DND-41 (cell line): ENCODE data around the gene AMPD3.

Source experiments
- ATAC-seq: fragments of 200-7000 bp; cut with Tn5 transposase; 3 replicates; pipeline ENCODE4 v1.9.1; 2021; ENCODE audit warnings: low read depth; ENCODE audit not compliant: insufficient read depth
- DNase-seq: peaks from one replicate; pipeline ENCODE4 v3.0.0-alpha.2; 2020
- H2AFZ ChIP-seq: 2 replicates; pipeline ENCODE4 v1.6.0; 2012; ENCODE audit warnings: low read depth, low read length
- H3K27ac ChIP-seq: 2 replicates; pipeline ENCODE4 v1.5.1; 2012; ENCODE audit warnings: low read length, inconsistent platforms
- H3K27me3 ChIP-seq: fragments of 200-600 bp; sonication (generic); 2 replicates; pipeline ENCODE4 v1.6.0; 2012; ENCODE audit warnings: low read length, mild to moderate bottlenecking, inconsistent platforms; ENCODE audit not compliant: insufficient read depth, poor library complexity
- H3K36me3 ChIP-seq: 2 replicates; pipeline ENCODE4 v1.5.1; 2012; ENCODE audit warnings: low read length, inconsistent platforms; ENCODE audit not compliant: insufficient read depth
- H3K4me1 ChIP-seq: 2 replicates; pipeline ENCODE4 v1.5.1; 2012; ENCODE audit warnings: mild to moderate bottlenecking, low read length; ENCODE audit not compliant: insufficient read depth
- H3K4me2 ChIP-seq: 2 replicates; pipeline ENCODE4 v1.6.0; 2012; ENCODE audit warnings: mild to moderate bottlenecking, moderate library complexity, low read length, inconsistent platforms; ENCODE audit not compliant: insufficient read depth
- H3K4me3 ChIP-seq, 2 experiments: fragments of 200-600 bp in 1 of 2; shearing (Covaris generic) in 1 of 2; 2 replicates each; pipeline ENCODE4 v1.5.1; 2012 to 2016; ENCODE audit warnings: inconsistent platforms in 2 of 2, low read length in 2 of 2, mild to moderate bottlenecking in 2 of 2, low read depth in 1 of 2, moderate library complexity in 1 of 2
- H3K79me2 ChIP-seq: 2 replicates; pipeline ENCODE4 v1.6.0; 2012; ENCODE audit warnings: low read length, inconsistent platforms; ENCODE audit not compliant: insufficient read depth
- H3K9ac ChIP-seq: 2 replicates; pipeline ENCODE4 v1.6.0; 2012; ENCODE audit warnings: low read depth, mild to moderate bottlenecking, inconsistent platforms, low read length, moderate library complexity
- H3K9me3 ChIP-seq: 2 replicates; pipeline ENCODE4 v1.5.1; 2012; ENCODE audit warnings: low read length, moderate library complexity, mild to moderate bottlenecking, inconsistent platforms; ENCODE audit not compliant: insufficient read depth, severe bottlenecking
- H4K20me1 ChIP-seq: 2 replicates; pipeline ENCODE4 v1.6.0; 2012; ENCODE audit warnings: low read length; ENCODE audit not compliant: insufficient read depth
- EZH2 ChIP-seq: IDR thresholded peaks from 3 replicates; pipeline ENCODE4 v1.6.1; 2012; ENCODE audit warnings: borderline replicate concordance, low read depth, mild to moderate bottlenecking, moderate library complexity, low read length, inconsistent platforms; ENCODE audit not compliant: severe bottlenecking
- TF ChIP-seq, protein P1 (sequence below): IDR thresholded peaks from 2 replicates; pipeline ENCODE4 v1.5.1; 2012; ENCODE audit warnings: borderline replicate concordance, low read length, moderate library complexity, mild to moderate bottlenecking; ENCODE audit not compliant: poor library complexity, severe bottlenecking; ENCODE audit errors: extremely low read depth

Gene AMPD3

DNA sequence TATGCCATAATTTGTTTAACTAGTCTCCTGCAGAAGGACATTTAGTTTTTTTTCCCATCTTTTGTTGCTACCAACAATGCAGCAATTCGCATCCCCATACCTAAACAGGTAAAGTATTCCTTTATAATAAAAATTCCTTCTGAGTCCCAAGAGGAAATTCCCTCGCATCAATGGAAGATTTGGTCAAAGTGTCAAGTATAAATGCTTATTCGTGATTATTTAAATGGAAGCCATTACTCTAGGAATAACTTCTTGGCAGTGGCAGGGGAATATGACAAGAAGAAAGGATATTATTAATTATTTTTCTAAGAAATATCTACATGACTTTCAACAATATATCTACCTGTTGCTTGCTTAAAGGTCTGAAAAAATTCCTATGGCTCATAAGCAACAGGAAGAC lies 60.4 kb downstream of the AMPD3 start:
- no peak overlapping the region for H3K4me3 ChIP-seq
- H3K79me2 ChIP-seq, result no peaks in the 10 kb centered on the region
- no peak for TF ChIP-seq EZH2
- TF ChIP-seq, protein P1, sequence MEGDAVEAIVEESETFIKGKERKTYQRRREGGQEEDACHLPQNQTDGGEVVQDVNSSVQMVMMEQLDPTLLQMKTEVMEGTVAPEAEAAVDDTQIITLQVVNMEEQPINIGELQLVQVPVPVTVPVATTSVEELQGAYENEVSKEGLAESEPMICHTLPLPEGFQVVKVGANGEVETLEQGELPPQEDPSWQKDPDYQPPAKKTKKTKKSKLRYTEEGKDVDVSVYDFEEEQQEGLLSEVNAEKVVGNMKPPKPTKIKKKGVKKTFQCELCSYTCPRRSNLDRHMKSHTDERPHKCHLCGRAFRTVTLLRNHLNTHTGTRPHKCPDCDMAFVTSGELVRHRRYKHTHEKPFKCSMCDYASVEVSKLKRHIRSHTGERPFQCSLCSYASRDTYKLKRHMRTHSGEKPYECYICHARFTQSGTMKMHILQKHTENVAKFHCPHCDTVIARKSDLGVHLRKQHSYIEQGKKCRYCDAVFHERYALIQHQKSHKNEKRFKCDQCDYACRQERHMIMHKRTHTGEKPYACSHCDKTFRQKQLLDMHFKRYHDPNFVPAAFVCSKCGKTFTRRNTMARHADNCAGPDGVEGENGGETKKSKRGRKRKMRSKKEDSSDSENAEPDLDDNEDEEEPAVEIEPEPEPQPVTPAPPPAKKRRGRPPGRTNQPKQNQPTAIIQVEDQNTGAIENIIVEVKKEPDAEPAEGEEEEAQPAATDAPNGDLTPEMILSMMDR, result no peak
- H3K4me1 ChIP-seq, result no peaks in the 10 kb centered on the region
- DNase-seq (no peak), ATAC-seq (no peak)
- H4K20me1 ChIP-seq, result no peaks in the 10 kb centered on the region
- no peak overlapping the region for H2AFZ ChIP-seq
- peaks cover 38% of the 10 kb centered on the region for H3K36me3 ChIP-seq
- H3K27me3 ChIP-seq, result no peaks in the 10 kb centered on the region
- no peaks in the 10 kb centered on the region for H3K9me3 ChIP-seq
- H3K4me2 ChIP-seq, result no peak overlapping the region
- no peak overlapping the region for H3K27ac ChIP-seq
- no peak overlapping the region for H3K9ac ChIP-seq

DNA sequence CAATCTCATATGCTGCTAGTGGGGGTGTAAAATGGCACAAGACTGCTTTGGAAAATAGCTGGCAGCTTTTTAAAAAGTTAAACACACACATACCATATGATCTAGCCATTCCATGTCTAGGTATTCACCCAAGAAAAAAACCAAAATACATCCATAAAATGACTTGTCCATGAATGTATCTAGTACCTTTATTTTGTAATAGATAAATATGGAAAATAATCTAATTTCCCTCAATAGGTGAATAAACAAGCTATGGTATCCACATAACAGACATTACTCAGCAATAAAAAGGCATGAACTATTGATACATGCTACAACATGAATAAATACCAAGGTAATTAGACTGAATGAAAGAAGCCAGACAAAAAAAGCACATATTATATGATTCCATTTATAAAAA lies 63.1 kb downstream of the AMPD3 start:
- Histone ChIP-seq H3K4me2 (no peak overlapping the region), H3K4me3 (no peak overlapping the region), H3K79me2 (no peaks in the 10 kb centered on the region), H3K9me3 (no peaks in the 10 kb centered on the region), H4K20me1 (no peaks in the 10 kb centered on the region), H3K27me3 (no peaks in the 10 kb centered on the region), H3K27ac (no peak overlapping the region), H3K9ac (no peak overlapping the region), H3K36me3 (peaks cover 52% of the 10 kb centered on the region), H3K4me1 (no peaks in the 10 kb centered on the region), H2AFZ (no peak overlapping the region)
- ATAC-seq (no peak), DNase-seq (no peak)
- TF ChIP-seq EZH2, result no peak
- TF ChIP-seq, protein P1, result no peak

- no peak for DNase-seq
- no peak overlapping the region for H3K9ac ChIP-seq
- no peak overlapping the region for H3K4me2 ChIP-seq
- no peak for ATAC-seq
- H3K27ac ChIP-seq, result no peak overlapping the region
- H3K4me3 ChIP-seq, result no peak overlapping the region
- no peak overlapping the region for H2AFZ ChIP-seq
- no peaks in the 10 kb centered on the region for H4K20me1 ChIP-seq
- TF ChIP-seq EZH2, result no peak
- TF ChIP-seq, protein P1, result no peak
- no peaks in the 10 kb centered on the region for H3K9me3 ChIP-seq
- H3K36me3 ChIP-seq, result peaks cover 55% of the 10 kb centered on the region
- H3K4me1 ChIP-seq, result no peaks in the 10 kb centered on the region
- no peaks in the 10 kb centered on the region for H3K79me2 ChIP-seq
- H3K27me3 ChIP-seq, result no peaks in the 10 kb centered on the region
Observed at GRCh38 chr11:10518891-10519290, 63.8 kb downstream of the AMPD3 start.

DNA sequence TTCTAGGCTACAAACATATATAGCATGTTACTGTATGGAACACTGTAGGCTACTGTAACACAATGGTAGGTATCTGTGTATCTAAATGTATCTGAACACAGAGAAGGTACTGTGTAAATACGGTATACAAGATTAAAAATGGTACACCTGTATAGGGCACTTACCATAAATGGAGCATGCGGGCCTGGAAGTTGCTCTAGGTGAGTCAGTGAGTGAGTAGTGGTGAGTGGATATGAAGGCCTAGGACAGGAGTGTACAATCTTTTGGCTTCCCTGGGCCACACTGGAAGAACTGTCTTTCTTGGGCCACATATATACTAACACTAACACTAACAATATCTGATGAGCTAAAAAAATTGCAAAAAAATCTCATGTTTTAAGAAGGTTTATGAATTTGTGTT lies 64.6 kb downstream of the AMPD3 start:
- no peak overlapping the region for H3K27ac ChIP-seq
- peaks cover 59% of the 10 kb centered on the region for H3K36me3 ChIP-seq
- no peak overlapping the region for H2AFZ ChIP-seq

More for the DNA sequence above, 64.6 kb downstream of the AMPD3 start:
- H3K4me1 ChIP-seq, result no peaks in the 10 kb centered on the region
- no peak for DNase-seq
- H4K20me1 ChIP-seq, result no peaks in the 10 kb centered on the region
- no peaks in the 10 kb centered on the region for H3K79me2 ChIP-seq
- H3K4me2 ChIP-seq, result no peak overlapping the region
- no peak for TF ChIP-seq EZH2
- TF ChIP-seq, protein P1, result no peak
- no peak overlapping the region for H3K9ac ChIP-seq
- H3K4me3 ChIP-seq, result no peak overlapping the region
- H3K27me3 ChIP-seq, result no peaks in the 10 kb centered on the region
- no peaks in the 10 kb centered on the region for H3K9me3 ChIP-seq
- no peak for ATAC-seq
